HG03520 (cell line): Measurements from ENCODE around the gene ZC3H12D.
A peak's percentile ranks its signal among the peaks of the same experiment; 100 is the strongest.
"Not testable (repeated sequence)": the region's sequence is repeated elsewhere in the genome, so short reads cannot be mapped to it uniquely, and the experiment has no call there.

ENCODE experiments used
- ATAC-seq: cut with Tn5 transposase; IDR thresholded peaks from one replicate; pipeline ENCODE4 v1.9.1; 2021; ENCODE audit warnings: mild to moderate bottlenecking, moderate library complexity; ENCODE audit not compliant: unreplicated experiment

The ZC3H12D gene

DNA sequence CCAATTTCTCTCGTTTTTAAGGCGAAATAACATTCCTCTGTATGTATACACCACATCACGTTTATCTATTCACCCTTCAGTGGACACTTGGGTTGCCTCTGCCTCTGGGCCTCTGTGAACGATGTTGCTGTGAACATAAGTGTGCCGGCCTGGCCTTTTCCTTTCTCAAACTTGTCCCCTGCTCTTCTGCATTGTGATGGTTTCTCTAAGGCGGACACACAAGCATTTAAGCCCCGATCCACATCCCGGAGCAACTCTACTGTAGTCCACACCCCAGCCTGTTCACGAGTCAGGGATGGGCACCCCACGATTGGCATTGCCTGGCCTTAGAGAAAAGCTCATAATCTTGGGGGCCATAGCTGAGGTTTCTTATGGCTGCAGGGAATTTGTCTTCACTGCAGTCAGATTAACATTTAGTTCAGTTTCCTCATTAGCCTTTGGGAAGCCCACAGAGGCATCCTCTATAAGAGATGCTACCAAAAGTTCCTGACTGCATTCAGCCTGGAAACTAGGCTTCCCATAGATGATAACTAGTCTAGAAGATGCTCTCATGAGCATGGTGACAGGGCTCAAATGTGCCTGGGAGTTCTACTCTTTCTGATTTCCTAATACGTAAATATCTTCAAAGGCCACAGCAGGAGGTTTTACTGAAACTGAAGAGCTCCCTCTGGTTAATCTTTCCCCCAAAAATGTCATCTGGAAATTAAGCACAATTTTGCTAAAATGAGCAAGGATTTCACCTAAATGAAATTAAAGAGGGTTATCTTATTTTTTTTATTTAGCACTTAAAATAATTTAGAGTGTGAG, 762 bp downstream of the ZC3H12D start:
- ATAC-seq = no peak

DNA sequence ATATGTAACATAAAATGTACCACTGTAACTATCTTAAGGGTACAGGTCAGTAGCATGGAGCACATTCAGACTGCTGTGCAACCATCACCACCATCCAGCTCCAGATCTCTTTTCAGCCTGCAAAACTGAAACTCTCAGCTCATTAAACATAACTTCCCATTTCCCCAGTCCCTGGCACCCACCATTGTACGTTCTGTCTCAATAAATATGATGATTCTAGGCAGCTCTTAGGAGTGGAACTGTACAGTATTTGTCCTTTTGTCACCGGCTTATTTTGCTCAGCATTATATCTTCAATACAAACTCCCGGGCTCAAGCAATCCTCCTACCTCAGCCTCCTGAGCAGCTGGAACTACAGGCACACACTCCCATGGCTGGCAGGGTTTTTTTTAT, 1.5 kb downstream of the ZC3H12D start:
- ATAC-seq = no peak

GRCh38 chr6:149482545-149483333, 2.1 kb downstream of the ZC3H12D start:
- no peak for ATAC-seq

- ATAC-seq = no peak
Observed at GRCh38 chr6:149480502-149481280, 4.1 kb downstream of the ZC3H12D start.

DNA sequence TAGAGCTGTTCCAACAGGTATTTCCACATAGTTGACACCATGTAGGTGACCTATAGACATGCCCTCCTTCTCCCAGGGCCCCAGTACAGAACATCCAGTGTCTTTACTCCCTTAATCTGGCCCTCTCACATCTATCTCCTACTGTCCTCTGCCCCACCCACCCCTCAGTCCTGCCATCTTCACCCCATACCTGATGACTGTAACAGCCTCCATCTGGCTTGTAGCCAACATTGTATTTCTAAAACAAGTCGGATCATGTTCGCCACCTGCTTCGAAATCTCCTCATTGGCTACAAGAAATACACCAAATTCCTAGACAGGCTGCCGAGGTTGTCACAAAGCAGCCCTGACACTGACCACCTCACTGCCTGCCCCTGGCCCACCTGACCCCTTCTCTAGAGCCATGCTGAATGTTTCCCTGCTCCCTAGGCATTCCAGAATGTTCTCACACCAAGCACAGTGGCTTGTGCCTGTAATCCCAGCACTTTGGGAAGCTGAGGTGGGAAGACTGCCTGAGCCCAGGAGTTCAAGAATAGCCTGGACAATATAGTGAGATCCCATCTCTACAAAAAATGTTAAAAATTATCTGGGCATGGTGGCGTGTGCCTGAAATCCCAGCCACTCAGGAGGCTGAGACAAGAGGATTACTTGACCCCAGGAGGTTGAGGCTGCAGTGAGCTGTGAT, 6.0 kb downstream of the ZC3H12D start:
- ATAC-seq = no peak

DNA sequence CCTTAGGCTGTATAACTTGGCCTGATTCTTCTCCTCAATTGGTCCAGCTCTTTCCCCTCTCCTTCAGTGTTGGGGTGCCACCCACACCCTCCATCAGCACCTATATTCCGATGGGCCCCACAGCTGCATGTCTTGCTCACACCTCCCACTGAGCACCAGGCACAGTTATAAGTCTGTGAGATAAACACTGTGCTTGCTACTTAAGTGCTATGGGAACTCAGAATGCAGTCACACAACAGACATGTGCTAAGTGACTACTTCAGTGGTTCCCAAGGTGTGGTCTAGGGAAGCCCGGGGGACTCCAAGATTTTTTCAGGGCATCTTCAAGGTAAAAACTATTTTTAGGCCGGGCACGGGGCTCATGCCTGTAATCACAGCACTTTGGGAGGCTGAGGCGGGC, 7.3 kb downstream of the ZC3H12D start:
- no peak for ATAC-seq

- no peak for ATAC-seq
Observed at GRCh38 chr6:149476789-149477455, 7.9 kb downstream of the ZC3H12D start.

- no peak for ATAC-seq
Observed at GRCh38 chr6:149474108-149474935, 10.5 kb downstream of the ZC3H12D start.

DNA sequence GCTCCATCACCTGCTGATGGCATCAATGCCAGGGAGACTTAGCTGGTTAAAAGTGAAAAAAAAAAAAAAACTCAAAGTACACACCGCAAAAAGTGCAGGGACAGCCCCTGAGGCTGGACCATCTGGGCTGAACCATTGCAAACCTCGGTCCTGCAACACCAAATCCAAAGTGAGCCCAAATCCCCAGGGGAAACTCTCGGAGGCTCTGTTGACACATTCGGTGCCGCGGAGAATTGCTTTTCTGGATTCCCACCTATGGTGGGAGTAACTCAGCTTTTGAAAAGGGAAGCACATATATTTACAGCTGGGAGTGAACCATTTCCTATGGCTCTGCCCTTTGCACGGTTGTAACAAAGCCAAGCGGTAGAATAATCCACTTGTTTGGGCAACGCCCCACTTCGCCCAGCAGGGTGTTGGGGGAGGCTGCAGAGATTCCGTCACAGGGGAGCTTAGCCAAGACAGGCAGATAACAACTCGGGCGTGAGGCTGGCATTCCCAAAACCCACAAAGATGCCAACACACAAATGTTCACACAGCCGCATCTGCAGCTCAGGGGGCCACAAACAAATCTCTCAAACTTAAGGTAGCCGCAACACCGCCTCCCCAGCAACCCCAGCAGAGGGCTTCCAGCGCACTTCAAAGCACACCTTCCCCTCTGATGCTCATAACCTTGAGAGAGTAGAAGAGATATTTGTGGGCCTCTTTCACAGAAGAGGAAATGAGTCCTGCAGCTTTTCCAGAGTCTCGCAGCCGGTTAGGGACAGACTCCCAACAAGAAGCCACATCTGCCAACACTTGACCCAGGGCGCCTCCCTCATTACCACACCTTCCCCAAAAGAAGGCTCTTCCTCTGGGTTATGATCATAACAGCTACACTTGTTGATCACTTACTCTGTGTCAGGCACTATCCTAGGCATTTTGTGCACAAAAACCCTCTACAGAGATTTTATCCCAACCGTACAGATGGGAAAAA, 11.4 kb downstream of the ZC3H12D start:
- no peak for ATAC-seq

DNA sequence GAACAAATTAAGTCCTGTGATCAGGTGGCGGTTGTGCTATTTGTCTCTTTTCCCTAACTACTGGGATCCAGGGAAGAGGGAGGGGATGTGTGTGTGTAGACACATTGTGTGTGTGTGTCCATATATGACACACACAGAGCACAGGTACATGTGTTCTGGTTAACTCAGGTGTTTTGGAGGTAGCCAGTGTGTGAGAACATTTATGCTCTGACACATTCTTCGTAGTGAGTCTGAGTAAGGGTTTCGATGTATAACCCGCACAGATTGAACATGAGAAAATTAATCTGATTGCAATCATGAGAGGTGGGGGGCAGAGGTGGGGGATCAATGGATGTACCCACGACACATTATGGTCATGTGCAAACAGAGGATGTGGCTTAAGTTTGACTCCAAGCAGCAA, 12.6 kb downstream of the ZC3H12D start:
- ATAC-seq = no peak

- ATAC-seq = no peak
Observed at GRCh38 chr6:149471801-149472200, 13.0 kb downstream of the ZC3H12D start.

DNA sequence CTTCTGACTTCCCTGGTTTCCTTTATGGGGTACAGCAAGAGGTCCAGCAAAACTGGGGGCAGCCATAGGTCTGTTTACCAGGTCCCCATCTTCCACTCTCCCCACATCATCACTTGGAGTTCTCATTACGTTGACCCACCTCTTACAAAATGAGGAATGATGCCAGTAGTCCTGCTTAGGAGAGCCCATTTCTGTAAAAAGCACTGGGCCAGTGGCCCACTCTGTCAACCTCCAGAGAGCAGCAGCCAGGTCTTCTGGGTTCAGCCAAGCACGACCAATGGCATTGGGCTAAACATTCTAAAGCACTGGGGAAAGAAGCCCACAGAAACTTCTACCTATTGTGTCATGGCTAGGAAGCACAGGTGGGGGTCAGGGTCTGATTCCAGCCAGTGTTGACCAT, 13.9 kb downstream of the ZC3H12D start:
- ATAC-seq = no peak

GRCh38 chr6:149468179-149468578, 16.6 kb downstream of the ZC3H12D start:
- ATAC-seq = peak; percentile 5

DNA sequence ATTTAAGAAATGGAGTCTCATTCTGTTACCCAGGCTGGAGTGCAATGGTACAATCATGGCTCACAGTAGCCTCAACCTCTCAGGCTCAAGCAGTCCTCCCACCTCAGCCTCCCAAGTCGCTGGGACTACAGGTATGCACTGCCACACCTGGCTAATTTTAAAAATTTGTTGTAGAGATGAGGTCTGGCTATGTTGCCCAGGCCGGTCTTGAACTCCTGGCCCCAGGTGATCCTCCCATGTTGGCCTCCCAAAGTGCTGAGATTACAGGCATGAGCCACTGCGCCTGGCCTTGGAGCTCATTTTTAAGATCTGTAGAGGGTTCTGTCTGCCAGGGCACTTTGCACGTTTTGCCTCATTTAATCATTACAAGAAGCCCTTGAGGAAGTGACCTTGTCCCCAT, 17.5 kb downstream of the ZC3H12D start:
- ATAC-seq = no peak

DNA sequence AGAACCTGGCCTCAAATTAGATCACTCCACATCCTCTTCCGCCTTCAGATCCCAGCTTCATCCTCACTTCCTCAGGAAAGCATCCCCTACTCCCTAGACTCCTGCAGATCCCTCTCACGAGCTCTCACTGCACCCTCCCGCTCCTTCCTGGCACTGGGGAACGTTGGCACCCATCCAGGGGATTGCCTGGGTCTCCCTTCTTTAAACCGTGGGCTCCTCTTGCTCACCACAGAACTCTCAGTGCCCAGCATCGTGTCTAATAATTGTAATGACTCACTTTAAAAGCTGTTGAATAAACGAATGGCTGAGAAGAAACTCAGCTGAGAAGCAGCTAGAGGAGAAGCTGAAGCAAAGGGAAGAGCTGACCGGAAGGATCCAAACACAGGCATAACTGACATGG, 20.4 kb downstream of the ZC3H12D start:
- no peak for ATAC-seq

GRCh38 chr6:149463781-149464180, 21.0 kb downstream of the ZC3H12D start:
- ATAC-seq = no peak

DNA sequence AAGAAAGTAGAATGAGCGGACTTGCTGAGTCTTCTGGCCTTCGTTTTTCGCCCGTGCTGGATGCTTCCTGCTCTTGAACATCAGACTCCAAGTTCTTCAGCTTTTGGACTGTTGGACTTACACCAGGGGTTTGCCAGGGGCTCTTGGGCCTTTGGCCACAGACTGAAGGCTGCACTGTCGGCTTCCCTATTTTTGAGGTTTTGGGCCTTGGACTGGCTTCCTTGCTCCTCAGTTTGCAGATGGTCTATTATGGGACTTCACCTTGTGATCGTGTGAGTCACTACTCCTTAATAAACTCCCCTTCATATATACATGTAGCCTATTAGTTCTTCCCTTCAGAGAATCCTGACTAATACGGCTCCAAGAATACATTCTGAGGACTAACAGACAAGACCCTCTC, 22.1 kb downstream of the ZC3H12D start:
- ATAC-seq = not testable (repeated sequence)

DNA sequence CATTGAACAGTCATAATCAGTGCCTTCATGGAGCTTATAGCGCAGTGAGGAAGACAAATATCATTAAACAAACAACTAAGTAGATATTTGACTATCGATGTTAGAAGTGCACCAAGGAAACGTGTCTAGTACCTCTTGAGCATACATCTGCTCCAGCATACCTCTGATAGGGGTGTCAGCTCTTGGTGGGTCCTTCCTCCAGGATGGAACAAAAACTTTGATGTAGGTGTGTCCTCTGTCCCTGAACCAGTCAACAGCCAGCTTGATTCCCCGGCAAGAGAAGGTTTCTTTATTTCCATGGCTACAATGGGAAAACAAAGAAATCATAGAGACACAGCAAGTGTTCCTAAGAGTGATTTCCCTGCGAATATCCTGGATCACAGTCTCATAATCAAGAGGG, 23.1 kb downstream of the ZC3H12D start:
- no peak for ATAC-seq
